GM19023 (cell line): ENCODE results near the gene ADAP1.
"Not testable (repeated sequence)": the region's sequence is repeated elsewhere in the genome, so short reads cannot be mapped to it uniquely, and the experiment has no call there.

Source experiments
- ATAC-seq: cut with Tn5 transposase; IDR thresholded peaks from one replicate; pipeline ENCODE4 v1.9.1; 2021; ENCODE audit warnings: mild to moderate bottlenecking, moderate library complexity; ENCODE audit not compliant: unreplicated experiment

The ADAP1 gene

GRCh38 chr7:975702-976473 lies 21.4 kb upstream of the ADAP1 start:
- no peak for ATAC-seq

- ATAC-seq = peak; percentile 80
These were observed 20.6 kb upstream of the ADAP1 start, which contains the start of gene COX19 for GRCh38 chr7:974820-975681. Gene COX19 (minus strand): TSS chr7:975549. CDS start chr7:975509, 40 bp downstream.

DNA sequence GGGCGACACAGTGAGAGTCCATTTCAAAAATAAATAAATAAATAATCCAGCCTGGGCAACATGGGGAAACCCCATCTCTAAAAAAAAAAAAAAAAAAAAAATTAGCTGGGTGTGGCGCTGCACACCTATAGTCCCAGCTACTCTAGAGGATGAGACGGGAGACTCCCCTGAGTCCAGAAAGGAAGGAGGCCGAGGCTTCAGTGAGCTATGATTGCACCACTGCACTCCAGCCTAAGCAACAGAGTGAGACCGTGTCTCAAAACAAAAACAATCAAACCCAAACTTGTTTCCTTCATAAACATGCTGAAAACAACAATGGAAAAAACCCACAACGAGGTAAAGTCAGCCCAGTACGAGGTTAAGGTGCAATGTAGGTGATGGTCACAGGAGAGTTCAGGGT lies 19.7 kb upstream of the ADAP1 start:
- ATAC-seq = no peak

DNA sequence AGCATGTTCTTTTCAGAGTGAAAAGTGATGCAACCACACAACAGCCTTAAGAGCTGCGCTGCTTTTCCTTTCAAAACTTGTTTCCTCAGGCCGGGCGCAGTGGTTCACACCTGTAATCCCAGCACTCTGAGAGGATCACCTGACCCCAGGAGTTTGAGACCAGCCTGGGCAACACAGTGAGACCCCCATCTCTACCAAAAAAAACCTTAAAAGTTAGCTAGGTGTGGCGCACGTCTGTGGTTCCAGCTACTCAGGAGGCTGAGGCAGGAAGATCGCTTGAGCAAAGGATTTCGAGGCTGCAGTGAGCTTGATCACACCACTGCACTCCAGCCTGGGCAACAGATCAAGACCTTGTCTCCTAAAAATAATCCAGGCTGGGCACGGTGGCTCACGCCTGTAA lies 18.8 kb upstream of the ADAP1 start:
- ATAC-seq = no peak

DNA sequence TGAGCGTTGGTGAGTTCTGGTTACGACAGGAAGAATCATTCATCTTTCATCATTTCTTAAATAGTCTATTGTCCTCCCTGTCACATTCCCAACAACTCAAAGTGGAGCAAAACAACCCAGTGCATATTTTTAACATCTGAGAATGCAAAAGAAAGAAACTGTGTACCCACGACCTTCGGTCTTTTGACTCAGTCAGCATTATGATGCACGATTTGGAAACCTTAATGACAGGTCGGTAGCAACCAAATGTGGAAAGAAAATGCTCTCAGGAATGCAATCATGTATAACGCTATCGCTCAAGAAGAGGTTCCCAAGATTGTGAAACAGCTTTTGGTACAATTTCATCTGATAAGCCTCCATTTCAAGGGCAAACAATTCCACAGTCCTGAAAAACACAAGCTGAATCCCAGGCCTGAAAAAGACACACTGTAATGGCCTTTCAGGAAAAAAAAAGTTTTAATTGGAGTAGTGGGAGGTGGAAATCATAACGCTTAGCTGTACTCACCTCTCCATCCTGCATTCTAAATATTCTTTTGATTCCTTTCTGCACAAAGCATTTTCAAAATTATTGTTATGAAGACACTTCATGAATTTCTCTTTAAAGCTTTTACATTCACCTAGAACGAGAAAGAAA lies 18.3 kb upstream of the ADAP1 start:
- ATAC-seq = no peak

DNA sequence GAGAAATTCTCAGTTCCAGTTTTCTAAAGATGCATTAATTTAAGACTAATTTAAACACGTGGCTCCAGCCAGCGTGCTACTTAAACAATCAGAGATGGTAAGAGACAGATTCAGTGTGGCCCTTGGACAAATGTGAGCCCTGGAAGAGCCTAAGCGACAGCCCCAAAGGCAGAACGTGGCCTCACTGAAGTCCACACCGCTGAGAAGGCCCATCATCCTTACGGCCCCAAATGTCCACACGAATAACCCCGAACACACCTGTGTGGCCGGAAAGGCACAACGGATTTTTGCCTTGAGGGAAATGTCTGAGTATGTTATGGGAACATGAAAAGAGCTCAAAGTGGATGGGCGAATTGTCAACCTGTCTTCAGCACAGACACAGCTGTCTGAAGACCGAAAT lies 17.6 kb upstream of the ADAP1 start:
- ATAC-seq = no peak

DNA sequence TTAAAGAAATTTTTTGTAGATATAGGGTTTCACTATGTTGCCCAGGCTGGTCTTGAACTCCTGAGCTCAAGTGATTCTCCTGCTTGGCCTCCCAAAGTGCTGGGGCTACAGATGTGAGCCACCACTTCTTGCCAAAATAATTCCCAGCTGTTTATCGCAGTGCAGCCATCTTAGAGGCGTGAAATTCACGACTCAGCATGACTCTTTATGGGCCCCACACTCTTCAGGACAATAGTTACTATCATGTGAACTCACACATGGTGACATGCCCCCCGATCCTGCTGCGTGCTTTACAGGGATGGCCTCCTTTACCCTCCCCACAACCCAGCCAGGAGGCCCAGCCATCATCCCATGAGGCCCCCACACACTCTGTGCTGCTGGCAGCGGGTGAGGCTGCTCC lies 16.3 kb upstream of the ADAP1 start:
- ATAC-seq = no peak

DNA sequence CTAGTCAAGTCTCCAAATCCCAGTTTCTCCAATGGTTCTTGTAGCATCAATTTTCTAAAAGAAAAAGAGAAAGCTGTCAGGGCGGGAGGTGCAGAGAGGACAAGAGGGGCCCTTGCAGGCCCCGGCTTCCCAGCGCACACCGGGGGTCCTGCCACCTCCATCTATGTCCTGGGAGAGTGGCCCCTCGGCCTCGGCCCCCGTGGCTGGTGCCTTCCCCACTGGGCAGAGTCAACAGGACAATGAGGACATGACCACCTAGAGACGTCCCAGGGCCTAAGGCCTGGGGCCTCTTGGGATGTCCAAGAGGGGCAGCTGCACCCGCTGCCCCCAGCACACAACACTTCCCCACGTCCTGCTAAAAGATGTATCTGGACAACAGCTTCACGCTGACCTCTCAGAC lies 14.9 kb upstream of the ADAP1 start:
- no peak for ATAC-seq

DNA sequence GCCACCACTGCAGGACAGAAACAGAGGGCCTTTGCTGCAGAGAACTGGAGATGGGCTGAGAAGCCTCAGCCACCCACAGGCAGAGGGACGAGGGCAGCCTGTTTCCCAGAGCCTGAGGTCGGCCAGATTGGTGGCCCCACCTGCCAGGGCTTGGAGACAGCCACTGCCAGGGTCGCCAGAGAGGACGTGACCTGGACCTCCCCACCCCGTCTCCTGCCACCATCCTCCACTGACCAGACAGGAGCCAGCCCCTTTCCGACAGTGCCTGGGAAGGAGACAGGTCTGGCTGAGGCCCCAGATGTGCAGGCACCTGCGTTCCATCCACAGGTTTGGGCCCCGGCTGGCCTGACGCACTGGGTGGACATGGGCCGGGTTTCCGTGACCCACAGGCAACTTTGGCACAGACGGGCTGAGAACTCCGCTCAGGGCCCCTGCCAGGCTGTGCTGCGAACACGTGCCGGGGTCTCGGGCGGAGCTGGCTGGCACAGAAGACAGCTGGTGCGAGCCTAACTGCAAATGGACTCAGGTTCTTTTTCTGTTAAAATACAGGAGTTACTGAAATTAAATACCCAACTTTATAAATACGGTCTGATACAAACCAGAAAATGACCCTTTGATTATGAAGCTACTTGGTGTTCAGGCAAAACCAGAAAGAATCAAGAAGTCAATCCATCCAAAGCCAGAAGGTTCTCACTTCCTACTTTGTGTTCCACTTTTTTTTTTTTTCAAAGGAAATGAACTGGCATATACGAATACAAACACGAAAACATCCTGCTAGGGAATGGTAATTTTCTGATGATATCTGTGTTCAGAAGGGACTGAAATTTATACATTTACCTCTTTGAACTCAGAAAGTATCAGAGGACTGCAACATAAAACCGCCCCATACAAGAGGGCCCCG lies 14.0 kb upstream of the ADAP1 start:
- no peak for ATAC-seq

DNA sequence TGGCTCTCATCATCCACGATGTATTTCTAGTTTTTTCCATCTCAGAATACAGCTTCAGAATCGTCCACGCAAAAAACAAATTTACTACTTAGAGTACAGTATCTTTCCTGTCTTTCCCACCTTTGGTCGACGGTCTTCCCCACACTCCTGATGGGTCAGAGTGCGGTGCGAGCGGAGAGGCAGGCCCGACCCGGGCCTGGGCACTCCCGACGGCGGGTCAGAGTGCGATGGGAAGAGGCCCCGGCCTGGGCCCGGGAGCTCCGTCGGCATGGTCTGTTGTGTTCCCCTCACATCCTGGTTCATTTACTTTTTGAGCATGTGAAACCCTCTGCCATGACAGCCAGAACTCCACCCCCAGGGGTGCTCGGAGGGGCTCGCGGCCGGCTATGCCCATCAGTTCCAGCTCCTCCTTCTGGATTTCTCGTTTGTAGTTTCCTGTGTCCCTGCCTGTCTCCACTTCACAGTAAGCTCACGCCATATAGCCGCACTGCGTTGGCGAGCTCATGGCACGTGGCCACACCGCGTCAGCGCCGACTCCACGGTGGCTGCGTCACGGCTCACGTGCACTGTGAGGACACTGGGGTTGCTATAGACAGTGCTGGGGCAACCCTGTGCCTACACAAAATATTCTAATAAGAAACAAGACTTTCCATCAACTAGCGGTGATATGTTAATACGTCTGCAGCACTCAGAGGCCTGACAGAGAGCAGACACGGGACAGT lies 13.0 kb upstream of the ADAP1 start:
- no peak for ATAC-seq

DNA sequence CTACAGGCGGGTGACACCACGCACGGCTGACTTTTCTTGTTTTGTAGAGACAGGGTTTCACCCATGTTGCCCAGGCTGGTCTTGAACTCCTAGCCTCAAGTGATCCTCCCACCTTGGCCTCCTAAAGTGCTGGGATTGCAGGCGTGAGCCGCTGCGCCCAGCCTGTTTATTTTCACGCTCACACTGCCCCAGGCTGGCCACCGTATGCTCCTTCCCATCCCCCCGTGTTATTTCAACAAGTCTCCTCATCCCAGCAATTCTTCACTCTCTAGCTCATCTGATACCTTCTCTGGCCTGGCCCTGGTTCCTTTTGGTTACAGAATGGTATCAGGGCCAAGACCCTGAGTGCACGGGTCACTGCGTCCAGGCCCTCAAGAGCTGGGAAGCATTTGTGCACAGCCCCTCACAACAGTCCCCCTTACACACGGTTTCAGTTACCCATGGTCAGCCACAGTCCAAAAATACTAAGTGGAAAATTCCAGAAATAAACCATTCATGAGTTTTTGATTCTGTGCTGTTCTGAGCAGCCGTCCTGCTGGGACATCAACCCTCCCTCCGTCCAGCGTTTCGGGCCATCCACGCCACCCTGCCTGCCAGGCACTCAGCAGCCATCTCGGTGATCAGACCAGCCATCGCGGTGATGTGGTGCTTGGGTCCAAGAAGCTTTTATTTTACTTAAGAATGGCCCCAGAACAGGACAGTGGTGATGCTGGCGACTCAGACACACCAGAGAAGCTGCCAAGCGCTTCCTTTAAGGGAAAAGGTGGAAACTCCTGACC lies 12.0 kb upstream of the ADAP1 start:
- no peak for ATAC-seq

- ATAC-seq = no peak
These were observed 10.1 kb upstream of the ADAP1 start for GRCh38 chr7:964401-965231.

DNA sequence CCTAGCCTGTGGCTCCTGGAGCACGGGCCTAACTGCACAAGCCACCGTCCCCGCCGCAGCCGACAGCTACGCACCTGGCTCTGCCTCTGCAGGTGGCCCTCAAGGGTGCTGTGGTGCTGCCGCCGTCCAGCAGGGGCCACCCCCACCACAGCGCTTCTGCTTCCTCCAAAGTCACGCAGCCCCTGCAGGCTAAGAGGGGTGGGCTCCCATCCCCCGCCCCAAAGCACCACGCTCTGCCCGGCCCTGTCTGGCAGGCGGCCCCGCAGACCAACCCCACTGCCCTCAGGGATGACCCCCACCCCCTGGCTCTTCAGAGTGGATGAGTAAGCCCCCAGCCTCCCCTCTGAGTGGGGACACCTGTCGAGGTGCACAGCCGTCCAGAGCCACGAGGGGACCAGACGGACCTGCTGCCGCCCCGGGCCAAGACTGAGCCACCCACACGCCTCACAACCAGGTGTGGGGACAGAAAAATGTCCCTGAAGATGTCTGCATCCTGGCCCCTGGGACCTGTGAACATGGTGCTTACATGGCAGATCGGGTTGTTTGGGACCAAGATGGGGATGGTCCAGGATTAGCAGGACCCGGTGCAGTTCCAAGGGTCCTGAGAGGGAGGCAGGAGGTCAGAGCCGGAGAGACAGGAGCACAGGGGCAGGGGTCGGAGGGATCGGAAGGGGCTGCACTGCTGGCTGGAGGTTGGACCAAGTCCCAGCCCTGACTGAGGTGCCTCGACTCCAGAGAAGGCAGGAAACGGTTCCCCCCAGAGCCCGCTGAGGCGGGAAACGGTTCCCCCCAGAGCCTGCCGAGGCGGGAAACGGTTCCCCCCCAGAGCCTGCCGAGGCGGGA lies 9.0 kb upstream of the ADAP1 start:
- ATAC-seq = no peak

- ATAC-seq = no peak
These were observed 8.1 kb upstream of the ADAP1 start for GRCh38 chr7:962401-963081.

GRCh38 chr7:961546-962400 lies 7.3 kb upstream of the ADAP1 start:
- no peak for ATAC-seq

- not testable (repeated sequence) for ATAC-seq
These were observed 6.5 kb upstream of the ADAP1 start for GRCh38 chr7:960972-961371.
